ENCODE results near the gene IGFBP2.

GRCh38 chr2:216590780-216591179 is 42.4 kb upstream of the IGFBP2 start:
- TF ChIP-seq, protein P1, sequence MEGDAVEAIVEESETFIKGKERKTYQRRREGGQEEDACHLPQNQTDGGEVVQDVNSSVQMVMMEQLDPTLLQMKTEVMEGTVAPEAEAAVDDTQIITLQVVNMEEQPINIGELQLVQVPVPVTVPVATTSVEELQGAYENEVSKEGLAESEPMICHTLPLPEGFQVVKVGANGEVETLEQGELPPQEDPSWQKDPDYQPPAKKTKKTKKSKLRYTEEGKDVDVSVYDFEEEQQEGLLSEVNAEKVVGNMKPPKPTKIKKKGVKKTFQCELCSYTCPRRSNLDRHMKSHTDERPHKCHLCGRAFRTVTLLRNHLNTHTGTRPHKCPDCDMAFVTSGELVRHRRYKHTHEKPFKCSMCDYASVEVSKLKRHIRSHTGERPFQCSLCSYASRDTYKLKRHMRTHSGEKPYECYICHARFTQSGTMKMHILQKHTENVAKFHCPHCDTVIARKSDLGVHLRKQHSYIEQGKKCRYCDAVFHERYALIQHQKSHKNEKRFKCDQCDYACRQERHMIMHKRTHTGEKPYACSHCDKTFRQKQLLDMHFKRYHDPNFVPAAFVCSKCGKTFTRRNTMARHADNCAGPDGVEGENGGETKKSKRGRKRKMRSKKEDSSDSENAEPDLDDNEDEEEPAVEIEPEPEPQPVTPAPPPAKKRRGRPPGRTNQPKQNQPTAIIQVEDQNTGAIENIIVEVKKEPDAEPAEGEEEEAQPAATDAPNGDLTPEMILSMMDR (conservative IDR thresholded peaks at IDR 0.05), result no peak
- TF ChIP-seq ZFX (IDR thresholded peaks at IDR 0.05), result no peak
